Measurements from ENCODE around the gene ZNF888. TPM values are rescaled to one million over a fixed set of nuclear protein-coding genes. Genes with fewer than 3 reads are reported as not detected.

Gene ZNF888
- total RNA-seq: 1 to 10 TPM; 4.6 to 6.7 TPM

DNA sequence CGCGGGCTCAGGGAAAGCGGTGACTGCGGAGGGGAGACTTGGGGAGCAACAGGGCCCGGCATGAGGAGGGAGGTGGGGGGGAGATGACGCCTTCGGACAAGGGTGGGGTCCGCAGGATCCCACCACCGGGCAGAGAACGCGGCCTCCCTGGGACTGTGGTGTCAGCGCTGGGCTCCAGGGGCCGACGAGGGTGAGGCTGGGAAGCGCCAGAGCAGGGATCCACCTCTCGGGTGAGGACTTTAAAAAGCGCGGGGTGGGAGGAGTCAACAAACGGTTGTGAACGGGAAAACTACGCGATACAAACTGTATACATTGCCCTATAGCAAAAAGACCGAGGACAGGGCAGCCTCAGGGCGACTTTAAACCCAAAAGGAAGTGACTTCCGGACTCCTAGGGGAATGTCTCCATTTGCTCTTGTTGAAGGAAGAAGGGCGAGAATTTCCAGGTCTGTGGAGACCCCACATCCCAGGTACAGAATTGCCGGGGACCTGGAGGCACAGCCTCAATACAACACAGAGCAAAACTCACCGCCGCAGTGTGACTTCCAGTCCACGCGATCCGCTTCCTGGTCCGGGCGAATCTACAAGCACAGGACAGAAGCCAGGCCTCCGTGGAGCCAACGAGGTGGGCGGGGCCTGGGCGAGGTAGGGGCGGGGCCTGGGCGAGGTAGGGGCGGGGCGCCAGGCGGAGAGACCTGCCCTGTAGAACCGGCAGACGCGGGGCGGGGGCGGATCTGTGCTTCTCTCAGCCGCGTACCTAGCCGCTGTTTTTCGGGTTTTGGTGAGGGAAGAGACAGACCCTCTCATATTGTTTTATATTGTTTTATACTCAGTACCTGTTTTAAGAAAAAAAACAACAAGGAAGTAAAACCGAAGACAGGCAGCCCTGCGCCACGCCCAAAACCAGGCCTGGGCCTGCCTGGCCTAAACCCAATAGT lies at the start of gene ZNF888:
Gene ZNF888 (minus strand): TSS at position 588 of the 937 bp plus-strand sequence. CDS start 5,555 bp downstream, outside the sequence.
- CTCF ChIA-PET: no interaction called here
- DNase-seq (peak; percentile 92), ATAC-seq (peak; percentile 100)
- Mint-ChIP-seq H3K9me3 (ENCODE audit: low read depth) (no peaks in the 10 kb centered on the region), H3K4me1 (peaks cover 27% of the 10 kb centered on the region), H3K27ac (peak within 1 kb of the TSS; percentile 90), H3K4me3 (peak within 1 kb of the TSS; percentile 92), H3K36me3 (peaks cover 28% of the 10 kb centered on the region), H3K27me3 (no peaks in the 10 kb centered on the region)

- ATAC-seq (no peak), DNase-seq (no peak)
- Mint-ChIP-seq H3K36me3 (peaks cover 31% of the 10 kb centered on the region), H3K27ac (no peak overlapping the region), H3K27me3 (no peaks in the 10 kb centered on the region), H3K4me1 (peaks cover 8% of the 10 kb centered on the region), H3K9me3 (ENCODE audit: low read depth) (peaks cover 24% of the 10 kb centered on the region), H3K4me3 (no peak overlapping the region)
- CTCF ChIA-PET: no interaction called here
These were observed 44.5 kb upstream of the ZNF888 start for GRCh38 chr19:52967772-52968171.

- Mint-ChIP-seq H3K36me3 (peaks cover 37% of the 10 kb centered on the region), H3K9me3 (ENCODE audit: low read depth) (peaks cover 17% of the 10 kb centered on the region), H3K27me3 (no peaks in the 10 kb centered on the region), H3K4me3 (peak overlapping the region; percentile 97), H3K27ac (peak overlapping the region; percentile 90), H3K4me1 (peaks cover 17% of the 10 kb centered on the region)
- CTCF ChIA-PET: interaction anchor here (1.0 to 1.3 kb wide), 2 partner anchors 26 to 31 kb away, joined by 3 to 4 read pairs; no protein-coding TSS in a partner anchor
- DNase-seq (peak; percentile 41), ATAC-seq (peak; percentile 11)
These were observed 40.0 kb upstream of the ZNF888 start for GRCh38 chr19:52963247-52963618.

DNA sequence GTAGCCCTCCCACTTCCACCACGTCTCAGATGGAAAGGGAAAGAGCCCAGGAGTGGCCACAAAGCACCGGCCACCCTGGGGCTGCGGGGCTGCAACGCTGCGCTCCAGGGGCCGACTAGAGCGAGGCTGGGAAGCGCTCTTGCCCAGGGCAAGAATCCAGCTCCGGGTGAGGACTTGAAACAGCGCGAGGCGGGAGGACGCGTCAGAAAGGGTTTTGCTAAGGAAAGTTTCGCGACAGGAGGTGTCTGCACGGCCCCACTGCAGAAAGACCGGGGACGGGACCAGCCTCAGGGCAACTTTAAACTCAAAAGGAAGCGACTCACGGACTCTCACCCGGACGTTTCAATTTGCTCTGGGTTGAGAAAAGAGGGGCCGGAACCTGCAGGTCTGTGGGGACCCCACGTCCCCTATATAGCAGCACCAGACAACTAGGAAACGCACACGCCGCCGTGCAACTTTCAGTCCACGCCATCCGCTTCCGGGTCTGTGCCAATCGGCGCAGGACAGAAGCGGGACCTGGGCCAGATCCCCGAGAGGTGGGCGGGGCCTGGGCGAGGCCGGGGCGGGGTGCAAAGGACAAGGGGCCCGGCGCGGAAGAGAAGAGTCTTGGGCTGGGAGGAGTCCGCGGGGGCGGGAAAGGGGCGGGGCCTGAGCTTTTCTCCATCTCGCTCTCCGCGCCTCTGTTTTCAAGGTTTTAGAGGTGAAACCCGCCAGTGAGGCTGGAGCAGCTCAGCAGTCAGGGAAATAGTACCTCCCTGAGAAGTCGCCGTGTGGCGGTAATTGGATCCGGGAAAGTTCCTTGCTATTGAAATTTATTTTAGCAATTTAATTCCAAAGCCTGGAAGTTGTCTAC lies 39.4 kb upstream of the ZNF888 start, which contains the start of gene ZNF816:
Gene ZNF816 (minus strand): TSS at position 488 of the 853 bp plus-strand sequence. CDS start 6,792 bp downstream, outside the sequence.
- Mint-ChIP-seq H3K36me3 (peaks cover 41% of the 10 kb centered on the region), H3K9me3 (ENCODE audit: low read depth) (peaks cover 16% of the 10 kb centered on the region), H3K27ac (peak within 1 kb of the TSS; percentile 90), H3K27me3 (no peaks in the 10 kb centered on the region), H3K4me3 (peak within 1 kb of the TSS; percentile 97), H3K4me1 (peaks cover 17% of the 10 kb centered on the region)
- ATAC-seq (peak; percentile 100), DNase-seq (peak; percentile 99)
- CTCF ChIA-PET: interaction anchor here (1.0 to 1.3 kb wide), 3 partner anchors 19 to 31 kb away, joined by 3 to 4 read pairs (median 3); no protein-coding TSS in a partner anchor

DNA sequence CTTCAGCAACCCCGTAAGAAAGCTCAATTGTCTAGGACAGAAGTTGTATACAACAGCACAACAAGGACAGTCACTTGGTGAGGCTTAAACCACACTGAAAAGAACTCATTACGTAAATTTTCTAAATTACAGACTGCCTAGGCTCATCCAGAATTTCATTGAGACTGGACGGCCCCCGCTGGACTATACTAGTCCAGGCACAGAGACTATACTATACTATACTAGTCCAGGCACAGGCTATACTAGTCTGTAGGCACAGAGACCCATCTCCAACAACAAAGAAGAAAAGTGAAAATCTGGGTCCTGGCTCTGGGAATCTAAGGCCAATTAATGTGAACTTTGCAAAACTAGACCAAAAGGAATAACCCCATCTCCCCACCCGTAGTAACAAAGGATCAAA lies 38.8 kb upstream of the ZNF888 start:
- peak overlapping the region; percentile 90 for H3K27ac Mint-ChIP-seq
- H3K4me1 Mint-ChIP-seq: peaks cover 17% of the 10 kb centered on the region
- ATAC-seq (no peak), DNase-seq (no peak)
- H3K4me3 Mint-ChIP-seq: peak overlapping the region; percentile 97
- no peaks in the 10 kb centered on the region for H3K27me3 Mint-ChIP-seq
- peaks cover 46% of the 10 kb centered on the region for H3K36me3 Mint-ChIP-seq
- peaks cover 21% of the 10 kb centered on the region for H3K9me3 Mint-ChIP-seq (ENCODE audit: low read depth)
- CTCF ChIA-PET: interaction anchor here (1.2 to 1.3 kb wide), 2 partner anchors 18 to 32 kb away, joined by 3 read pairs; no protein-coding TSS in a partner anchor

GRCh38 chr19:52959613-52960295 lies 36.5 kb upstream of the ZNF888 start:
- Mint-ChIP-seq H3K36me3 (peaks cover 64% of the 10 kb centered on the region), H3K4me1 (peaks cover 17% of the 10 kb centered on the region), H3K27ac (no peak overlapping the region), H3K4me3 (no peak overlapping the region), H3K27me3 (no peaks in the 10 kb centered on the region), H3K9me3 (ENCODE audit: low read depth) (peaks cover 33% of the 10 kb centered on the region)
- ATAC-seq (no peak), DNase-seq (no peak)
- CTCF ChIA-PET: no interaction called here

DNA sequence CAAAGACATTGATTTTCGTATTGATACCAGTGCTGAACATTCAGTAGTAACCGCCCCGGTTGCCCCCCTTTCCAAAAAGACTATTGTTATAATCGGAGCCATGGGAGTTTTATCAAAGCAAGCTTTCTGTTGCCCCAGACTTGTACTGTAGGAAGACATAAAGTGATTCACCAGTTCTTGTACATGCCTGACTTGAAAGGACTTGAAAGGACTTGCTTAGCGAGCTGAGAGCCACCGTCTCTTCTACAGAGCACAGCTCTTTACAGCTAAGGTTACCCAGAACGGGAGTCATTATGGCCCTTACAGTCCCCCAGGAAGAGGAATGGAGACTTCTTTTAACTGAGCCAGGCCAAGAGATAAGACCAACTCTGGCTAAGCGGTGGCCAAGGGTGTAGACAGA lies 34.4 kb upstream of the ZNF888 start:
- Mint-ChIP-seq H3K27ac (no peak overlapping the region), H3K4me1 (peaks cover 9% of the 10 kb centered on the region), H3K9me3 (ENCODE audit: low read depth) (peaks cover 42% of the 10 kb centered on the region), H3K36me3 (peaks cover 81% of the 10 kb centered on the region), H3K27me3 (no peaks in the 10 kb centered on the region), H3K4me3 (no peak overlapping the region)
- ATAC-seq (no peak), DNase-seq (no peak)
- CTCF ChIA-PET: no interaction called here

DNA sequence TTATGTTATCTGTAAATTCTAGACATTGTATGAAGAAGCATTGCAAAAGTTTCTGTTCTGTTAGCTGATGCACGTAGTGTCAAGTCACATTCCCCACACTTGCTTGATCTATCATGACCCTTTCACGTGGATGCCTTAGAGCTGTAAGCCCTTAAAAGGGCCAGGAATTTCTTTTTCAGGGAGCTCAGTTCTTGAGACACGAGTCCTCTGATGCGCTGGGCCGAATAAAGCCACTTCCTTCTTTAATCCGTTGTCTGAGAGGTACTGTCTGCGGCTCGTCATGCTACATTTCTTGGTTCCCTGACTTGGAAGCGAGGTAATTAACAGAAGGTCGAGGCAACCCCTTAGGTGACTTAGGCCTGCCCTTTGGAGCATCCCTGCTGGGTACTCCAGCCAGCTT lies 33.7 kb upstream of the ZNF888 start:
- CTCF ChIA-PET: no interaction called here
- Mint-ChIP-seq H3K27ac (no peak overlapping the region), H3K36me3 (peaks cover 88% of the 10 kb centered on the region), H3K9me3 (ENCODE audit: low read depth) (peaks cover 49% of the 10 kb centered on the region), H3K27me3 (no peaks in the 10 kb centered on the region), H3K4me1 (peaks cover 8% of the 10 kb centered on the region), H3K4me3 (no peak overlapping the region)
- DNase-seq (no peak), ATAC-seq (no peak)

DNA sequence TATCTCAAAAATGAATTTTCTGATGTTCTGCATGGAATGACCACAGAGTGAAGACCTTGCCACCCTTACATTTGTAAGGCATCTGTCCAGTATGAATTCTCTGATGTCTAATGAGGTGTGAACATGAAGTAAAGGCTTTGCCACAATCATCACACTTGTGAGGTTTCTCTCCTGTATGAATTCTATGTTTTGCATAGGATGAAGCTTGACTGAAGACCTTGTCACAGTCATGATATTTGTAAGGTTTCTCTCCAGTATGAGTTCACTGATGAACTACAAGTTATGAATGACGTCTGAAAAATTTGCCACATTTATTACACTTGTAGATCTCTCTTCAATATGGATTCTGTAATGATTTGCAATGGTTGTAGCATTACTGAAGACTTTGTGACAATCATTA lies 26.2 kb upstream of the ZNF888 start:
- H3K36me3 Mint-ChIP-seq: peaks cover 57% of the 10 kb centered on the region
- H3K4me1 Mint-ChIP-seq: no peaks in the 10 kb centered on the region

DNA sequence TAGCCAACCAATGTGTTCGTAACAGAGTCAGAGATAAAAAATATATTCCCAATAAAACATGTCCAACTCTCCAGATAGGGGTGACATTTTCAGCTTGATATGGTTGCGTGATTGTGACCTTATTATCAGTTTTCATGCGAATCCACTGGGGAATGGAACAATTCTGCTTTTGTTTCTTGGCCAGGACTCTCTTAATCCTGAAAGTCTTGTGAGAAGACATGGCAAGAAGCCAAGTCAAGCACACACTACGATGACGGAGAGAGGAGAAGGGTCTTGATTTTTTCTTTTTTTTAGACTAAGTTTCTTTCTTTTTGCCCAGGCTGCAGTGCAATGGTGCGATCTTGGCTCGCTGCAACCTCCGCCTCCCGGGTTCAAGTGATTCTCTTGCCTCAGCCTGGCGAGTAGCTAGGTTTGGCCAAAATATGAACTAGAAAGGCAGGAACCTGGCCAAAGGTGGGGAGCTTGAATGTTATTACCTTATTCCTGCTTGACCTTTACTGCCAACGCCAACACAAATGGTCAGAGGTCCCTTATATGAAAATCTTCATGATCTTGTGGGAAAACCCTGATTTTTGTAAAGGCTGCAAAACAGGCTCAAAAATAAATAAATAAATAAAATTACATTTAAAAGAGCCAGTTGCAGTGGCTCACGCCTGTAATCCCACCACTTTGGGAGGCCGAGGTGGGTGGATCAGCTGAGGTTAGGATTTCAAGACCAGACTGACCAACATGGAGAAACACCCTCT lies 25.0 kb upstream of the ZNF888 start:
- Mint-ChIP-seq H3K9me3 (ENCODE audit: low read depth) (peaks cover 42% of the 10 kb centered on the region), H3K27me3 (no peaks in the 10 kb centered on the region), H3K4me3 (no peak overlapping the region), H3K4me1 (peaks cover 1% of the 10 kb centered on the region), H3K36me3 (peaks cover 49% of the 10 kb centered on the region), H3K27ac (no peak overlapping the region)
- CTCF ChIA-PET: no interaction called here
- no peak for ATAC-seq
- DNase-seq: no peak

More for the DNA sequence above, 26.2 kb upstream of the ZNF888 start:
- H3K4me3 Mint-ChIP-seq: no peak overlapping the region
- no peaks in the 10 kb centered on the region for H3K27me3 Mint-ChIP-seq
- CTCF ChIA-PET: no interaction called here
- H3K9me3 Mint-ChIP-seq (ENCODE audit: low read depth): peaks cover 45% of the 10 kb centered on the region
- DNase-seq (no peak), ATAC-seq (no peak)
- no peak overlapping the region for H3K27ac Mint-ChIP-seq

GRCh38 chr19:52946322-52947310 lies 23.4 kb upstream of the ZNF888 start:
- H3K27ac Mint-ChIP-seq: no peak overlapping the region
- no peak for DNase-seq
- no peak for ATAC-seq
- H3K36me3 Mint-ChIP-seq: peaks cover 34% of the 10 kb centered on the region
- CTCF ChIA-PET: no interaction called here
- peaks cover 33% of the 10 kb centered on the region for H3K9me3 Mint-ChIP-seq (ENCODE audit: low read depth)
- no peak overlapping the region for H3K4me3 Mint-ChIP-seq
- H3K27me3 Mint-ChIP-seq: no peaks in the 10 kb centered on the region
- H3K4me1 Mint-ChIP-seq: peaks cover 4% of the 10 kb centered on the region
